SK-N-MC (cell line): ENCODE data around the gene NPTX1.

Experiments
- EZH2 ChIP-seq: fragments of 200-600 bp; sonication (generic); IDR thresholded peaks from one replicate; pipeline ENCODE4 v1.6.1; 2017; ENCODE audit warnings: antibody characterized with exemption
- POLR2AphosphoS5 ChIP-seq: IDR thresholded peaks from 2 replicates; pipeline ENCODE4 v1.6.1; 2012; ENCODE audit warnings: mild to moderate bottlenecking, low read depth, low read length, borderline replicate concordance

GRCh38 chr17:80478487-80479245 lies 2.3 kb upstream of the NPTX1 start:
- TF ChIP-seq EZH2: no peak
- TF ChIP-seq POLR2AphosphoS5: no peak
